Activated naive CD4-positive, alpha-beta T cell treated with anti-CD3 and anti-CD28 coated beads, Interleukin-2, amount 50 U/mL, for 24 hours (primary cell): ENCODE results near the gene ATP1A4.

Experiments used
- H3K27ac Mint-ChIP-seq: one replicate; pipeline ENCODE4 v1.8.0; 2021; ENCODE audit warnings: mild to moderate bottlenecking, mixed read lengths
- H3K27me3 Mint-ChIP-seq: one replicate; pipeline ENCODE4 v1.8.0; 2021; ENCODE audit warnings: mixed read lengths
- H3K36me3 Mint-ChIP-seq: one replicate; pipeline ENCODE4 v1.8.0; 2021; ENCODE audit warnings: mixed read lengths
- H3K4me1 Mint-ChIP-seq: one replicate; pipeline ENCODE4 v1.8.0; 2021; ENCODE audit warnings: mixed read lengths
- H3K4me3 Mint-ChIP-seq: one replicate; pipeline ENCODE4 v1.8.0; 2021; ENCODE audit warnings: mild to moderate bottlenecking, mixed read lengths
- H3K9me3 Mint-ChIP-seq: one replicate; pipeline ENCODE4 v1.8.0; 2021; ENCODE audit warnings: mixed read lengths

ATP1A4 gene

DNA sequence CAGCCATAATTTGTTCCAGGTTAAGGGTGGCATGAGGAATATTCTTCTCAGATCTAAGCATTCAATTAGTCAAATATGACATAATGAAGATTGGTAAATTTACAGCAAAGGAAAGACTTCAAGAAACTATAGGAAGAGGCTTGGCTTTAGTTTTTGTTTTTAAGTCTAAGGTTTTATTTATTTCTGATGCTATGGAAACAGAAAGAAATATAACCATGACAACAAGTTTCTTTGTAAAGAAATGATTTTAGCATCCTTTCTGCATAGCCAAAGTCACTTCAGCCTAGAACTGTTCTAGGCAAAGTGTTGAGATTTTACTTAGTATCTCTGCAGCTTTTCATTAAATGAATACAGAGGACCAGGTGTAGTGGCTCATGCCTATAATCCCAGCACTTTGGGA is 81.5 kb downstream of the ATP1A4 start:
- no peak overlapping the region for H3K27ac Mint-ChIP-seq
- peaks cover 17% of the 10 kb centered on the region for H3K4me1 Mint-ChIP-seq
- H3K9me3 Mint-ChIP-seq, result no peaks in the 10 kb centered on the region

More for the DNA sequence above, 81.5 kb downstream of the ATP1A4 start:
- Mint-ChIP-seq H3K4me3 (no peak overlapping the region), H3K27me3 (no peaks in the 10 kb centered on the region), H3K36me3 (peaks cover 17% of the 10 kb centered on the region)
